SJSA1 (cell line): Measurements from ENCODE around the gene NTM. TPM values are rescaled to one million over a fixed set of nuclear protein-coding genes. Genes with fewer than 3 reads are reported as not detected.

Experiments
- DNase-seq, 2 experiments: peaks; one replicate each; pipeline ENCODE4 v3.0.0-alpha.2; 2015 to 2020; ENCODE audit warnings: low spot score in 2 of 2, low read depth in 1 of 2
- H3K27ac ChIP-seq: fragments of 250-450 bp; sonication (Bioruptor Pico); 2 replicates; pipeline ENCODE4 v1.5.1; 2020; ENCODE audit warnings: mild to moderate bottlenecking, moderate library complexity
- H3K27me3 ChIP-seq: fragments of 250-450 bp; sonication (Bioruptor Pico); replicated peaks from 2 replicates; pipeline ENCODE4 v1.5.1; 2020; ENCODE audit warnings: mild to moderate bottlenecking, moderate library complexity
- H3K36me3 ChIP-seq: fragments of 250-450 bp; sonication (Bioruptor Pico); 2 replicates; pipeline ENCODE4 v1.5.1; 2020; ENCODE audit warnings: mild to moderate bottlenecking
- H3K4me1 ChIP-seq: fragments of 250-450 bp; sonication (Bioruptor Pico); replicated peaks from 2 replicates; pipeline ENCODE4 v1.6.1; 2021; ENCODE audit warnings: mild to moderate bottlenecking
- H3K4me3 ChIP-seq: fragments of 250-450 bp; sonication (Bioruptor Pico); 2 replicates; pipeline ENCODE4 v1.5.1; 2020; ENCODE audit warnings: mild to moderate bottlenecking
- H3K9me3 ChIP-seq: fragments of 250-450 bp; sonication (Bioruptor Pico); replicated peaks from 2 replicates; pipeline ENCODE4 v1.5.1; 2020; ENCODE audit warnings: mild to moderate bottlenecking
- total RNA-seq: library from RNA; depleted of rRNA; stranded (reverse); fragments of >200 nt; shearing (Covaris generic); gene quantifications from 2 replicates; pipeline ENCODE4 v1.2.3, GENCODE V29; 2014

The NTM gene
- total RNA-seq, 1 experiment from 2014 or later, result 0.34 TPM

DNA sequence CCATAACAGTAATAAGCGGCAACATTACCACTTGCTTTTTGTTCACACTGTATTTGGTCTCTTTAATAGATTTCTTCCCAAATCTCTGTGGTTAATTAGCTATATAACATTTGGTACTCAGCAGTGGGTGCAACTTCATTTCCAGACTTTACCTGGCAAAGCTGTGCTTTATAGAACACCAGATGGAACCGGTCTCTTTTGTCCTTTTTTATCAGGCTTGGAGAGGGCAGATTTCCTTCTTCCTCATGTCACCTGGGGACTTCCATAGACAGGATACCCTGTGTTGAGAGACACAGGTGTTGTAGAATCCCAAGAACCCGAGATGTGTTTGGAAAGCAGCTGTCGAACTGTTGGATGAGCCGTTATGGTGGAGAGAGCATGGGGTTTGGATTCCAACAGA is 393.7 kb downstream of the NTM start:
- no peak for DNase-seq
- Histone ChIP-seq H3K27ac (no peak overlapping the region), H3K4me1 (peaks cover 13% of the 10 kb centered on the region), H3K27me3 (no peaks in the 10 kb centered on the region), H3K9me3 (no peaks in the 10 kb centered on the region), H3K4me3 (no peak overlapping the region), H3K36me3 (no peaks in the 10 kb centered on the region)

DNA sequence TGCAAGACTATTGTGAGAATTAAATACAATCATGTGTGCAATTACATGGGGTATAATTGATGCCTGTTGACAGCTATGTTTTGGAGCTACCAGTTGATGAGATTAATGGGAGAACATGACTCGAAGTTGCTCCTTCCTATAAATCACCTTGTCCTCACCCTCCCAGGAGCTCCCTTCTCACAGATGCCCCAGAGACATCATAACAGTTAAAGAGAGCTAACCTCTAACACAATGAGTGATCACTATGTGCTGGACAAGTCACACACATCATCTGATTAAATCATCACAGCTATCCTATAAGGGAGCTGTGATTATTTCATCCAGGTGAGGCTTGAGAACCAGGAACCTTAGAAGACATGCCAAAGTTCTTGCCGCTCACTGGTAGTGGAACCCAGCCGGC is 394.2 kb downstream of the NTM start:
- Histone ChIP-seq H3K36me3 (no peaks in the 10 kb centered on the region), H3K4me1 (peaks cover 8% of the 10 kb centered on the region), H3K27me3 (no peaks in the 10 kb centered on the region), H3K27ac (no peak overlapping the region), H3K4me3 (no peak overlapping the region), H3K9me3 (no peaks in the 10 kb centered on the region)
- DNase-seq, result no peak

DNA sequence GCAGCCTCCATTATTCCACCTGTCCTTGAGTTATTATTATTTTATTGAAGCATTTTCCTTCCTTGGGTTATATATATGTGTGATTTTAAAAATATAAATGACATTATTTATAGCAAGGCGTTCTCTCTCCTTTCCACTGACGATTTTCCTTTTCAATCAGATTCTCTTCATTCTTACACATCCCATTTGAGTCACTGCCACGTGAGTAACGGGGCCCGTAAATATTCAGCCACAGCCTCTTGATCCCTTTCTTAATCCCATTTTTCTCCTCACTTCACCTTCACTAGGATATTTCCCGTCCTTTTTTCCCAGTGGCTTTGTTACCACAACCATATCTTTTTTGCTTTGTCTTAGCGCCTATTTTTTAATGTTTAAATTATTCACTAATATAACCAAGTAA is 396.2 kb downstream of the NTM start:
- Histone ChIP-seq H3K9me3 (no peaks in the 10 kb centered on the region), H3K4me3 (no peak overlapping the region), H3K27me3 (no peaks in the 10 kb centered on the region), H3K4me1 (no peaks in the 10 kb centered on the region), H3K36me3 (no peaks in the 10 kb centered on the region), H3K27ac (no peak overlapping the region)
- no peak for DNase-seq

DNA sequence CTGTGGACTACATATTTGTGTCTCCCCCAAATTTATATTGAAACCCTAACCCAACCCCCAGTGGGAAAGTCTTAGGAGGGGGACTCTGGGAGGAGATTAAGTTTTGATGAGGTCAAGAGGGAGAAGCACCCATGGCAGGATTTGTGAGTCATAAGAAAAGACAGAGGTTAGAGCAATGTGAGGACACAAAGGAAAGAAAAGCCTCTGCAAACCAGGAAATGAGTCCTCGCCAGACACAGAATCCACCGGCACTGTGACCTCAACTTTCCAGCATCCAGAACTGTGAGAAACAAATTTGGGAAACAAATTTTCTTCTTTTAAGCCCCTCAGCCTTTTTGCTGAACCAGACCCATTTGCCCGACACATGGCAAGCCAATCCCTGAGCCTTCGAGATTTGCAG is 397.0 kb downstream of the NTM start:
- H3K9me3 ChIP-seq, result no peaks in the 10 kb centered on the region
- no peaks in the 10 kb centered on the region for H3K36me3 ChIP-seq
- no peaks in the 10 kb centered on the region for H3K4me1 ChIP-seq
- no peak overlapping the region for H3K27ac ChIP-seq
- no peak for DNase-seq
- H3K4me3 ChIP-seq, result no peak overlapping the region
- no peaks in the 10 kb centered on the region for H3K27me3 ChIP-seq

DNA sequence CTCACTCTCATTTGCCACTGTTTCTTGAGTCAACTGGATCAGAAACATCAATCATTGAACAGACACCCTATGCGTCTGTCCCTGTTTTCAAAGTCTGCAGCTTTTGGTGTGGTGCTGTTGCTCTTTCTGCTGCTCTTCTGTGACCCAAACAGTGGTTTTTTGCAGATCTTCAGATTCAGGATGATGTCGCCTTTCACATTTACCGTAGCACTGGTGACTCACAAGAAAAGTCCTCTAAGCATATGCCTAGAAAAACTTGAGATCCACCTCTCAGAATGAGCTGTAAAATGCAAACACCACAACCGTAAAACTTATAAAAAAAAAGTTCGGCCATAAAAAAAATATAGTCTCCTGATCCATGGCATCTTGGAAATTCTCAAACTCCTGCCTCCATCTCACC is 400.4 kb downstream of the NTM start:
- no peak overlapping the region for H3K27ac ChIP-seq
- DNase-seq, result no peak
- no peaks in the 10 kb centered on the region for H3K27me3 ChIP-seq
- H3K36me3 ChIP-seq, result no peaks in the 10 kb centered on the region
- no peaks in the 10 kb centered on the region for H3K4me1 ChIP-seq
- no peak overlapping the region for H3K4me3 ChIP-seq
- H3K9me3 ChIP-seq, result no peaks in the 10 kb centered on the region

DNA sequence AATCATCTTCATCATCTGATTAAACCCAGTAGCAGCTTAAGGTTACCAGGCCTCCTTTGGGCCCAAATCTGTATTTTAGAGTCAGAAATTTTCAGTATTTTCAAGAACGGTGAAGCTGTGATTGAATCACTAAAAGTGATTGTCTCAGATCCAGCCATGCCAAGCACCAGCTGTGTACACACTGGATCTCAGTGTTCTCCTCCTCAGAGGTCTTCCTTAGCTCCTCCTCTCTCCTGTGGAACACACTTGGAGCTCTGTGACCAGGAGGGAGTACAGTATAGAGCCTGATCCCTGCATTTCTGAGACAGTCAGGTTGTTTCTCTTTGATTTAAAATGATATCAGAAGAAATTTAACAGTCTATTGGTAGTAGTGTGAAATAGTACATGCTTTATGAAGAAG is 401.1 kb downstream of the NTM start:
- H3K4me1 ChIP-seq, result no peaks in the 10 kb centered on the region
- no peaks in the 10 kb centered on the region for H3K36me3 ChIP-seq
- H3K27ac ChIP-seq, result no peak overlapping the region
- no peaks in the 10 kb centered on the region for H3K27me3 ChIP-seq
- H3K9me3 ChIP-seq, result no peaks in the 10 kb centered on the region
- no peak overlapping the region for H3K4me3 ChIP-seq
- DNase-seq, result no peak

DNA sequence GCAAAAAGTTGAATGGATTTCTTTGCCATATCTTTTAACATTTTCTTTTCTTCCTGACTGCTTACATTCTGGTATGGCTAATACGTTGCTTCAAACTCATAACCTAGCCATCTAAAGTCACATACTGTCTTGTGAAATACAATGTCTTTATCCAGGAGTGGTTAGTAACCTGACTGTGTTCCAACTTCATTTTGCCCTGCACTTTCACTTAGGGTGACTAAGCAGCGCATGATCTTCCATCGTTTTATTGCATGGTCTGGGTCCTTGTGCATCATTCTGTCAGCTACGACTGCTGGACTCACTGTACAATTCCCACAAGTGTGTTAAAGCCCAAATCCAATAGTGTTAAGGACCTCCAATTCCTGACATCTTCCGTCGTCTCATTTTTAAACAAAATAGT is 403.2 kb downstream of the NTM start:
- Histone ChIP-seq H3K27me3 (no peaks in the 10 kb centered on the region), H3K4me3 (no peak overlapping the region), H3K4me1 (no peaks in the 10 kb centered on the region), H3K36me3 (no peaks in the 10 kb centered on the region), H3K27ac (no peak overlapping the region), H3K9me3 (no peaks in the 10 kb centered on the region)
- no peak for DNase-seq

DNA sequence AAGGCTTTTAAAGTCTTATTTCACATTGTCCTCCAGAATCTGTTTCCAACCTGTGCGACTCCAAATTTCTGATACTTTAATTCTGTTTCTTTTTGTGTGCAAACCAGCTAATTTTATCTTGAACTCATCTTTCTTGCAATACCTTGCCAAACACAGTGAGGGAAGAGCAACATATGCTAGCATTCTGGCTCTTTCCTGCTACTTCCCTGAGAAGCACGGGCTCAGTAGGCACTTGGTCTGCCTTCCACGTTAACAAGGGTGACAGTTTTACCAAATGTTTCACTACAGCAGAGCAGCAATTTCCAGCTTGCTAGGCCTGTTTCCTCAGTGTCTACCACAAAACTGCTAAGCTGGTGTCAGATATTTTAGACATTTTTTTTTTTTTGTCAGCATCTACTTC is 405.8 kb downstream of the NTM start:
- no peak for DNase-seq
- H3K4me1 ChIP-seq, result no peaks in the 10 kb centered on the region
- H3K27ac ChIP-seq, result no peak overlapping the region
- H3K4me3 ChIP-seq, result no peak overlapping the region
- no peaks in the 10 kb centered on the region for H3K36me3 ChIP-seq
- no peaks in the 10 kb centered on the region for H3K27me3 ChIP-seq
- H3K9me3 ChIP-seq, result no peaks in the 10 kb centered on the region

DNA sequence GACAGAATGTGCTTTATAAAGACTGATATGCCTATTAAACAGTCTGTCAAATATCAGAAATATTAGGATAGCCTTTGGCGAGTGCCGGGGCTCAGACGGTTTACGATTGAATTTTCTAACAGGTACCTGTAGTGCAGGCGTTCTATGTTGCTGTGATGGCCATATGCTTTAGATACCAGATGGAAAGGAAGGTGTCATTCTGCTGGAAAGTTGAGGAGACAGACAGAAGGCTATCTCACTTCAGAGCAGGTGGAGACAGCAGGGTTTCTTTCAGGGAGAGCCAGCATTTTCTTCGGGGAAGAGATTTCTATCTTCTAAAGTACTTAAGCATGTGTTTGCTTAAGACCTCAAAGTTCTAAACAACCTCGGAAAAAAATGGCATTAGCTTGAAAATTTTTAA is 415.4 kb downstream of the NTM start:
- no peak for DNase-seq
- Histone ChIP-seq H3K36me3 (no peaks in the 10 kb centered on the region), H3K27me3 (no peaks in the 10 kb centered on the region), H3K4me3 (no peak overlapping the region), H3K4me1 (no peaks in the 10 kb centered on the region), H3K27ac (no peak overlapping the region), H3K9me3 (no peaks in the 10 kb centered on the region)

DNA sequence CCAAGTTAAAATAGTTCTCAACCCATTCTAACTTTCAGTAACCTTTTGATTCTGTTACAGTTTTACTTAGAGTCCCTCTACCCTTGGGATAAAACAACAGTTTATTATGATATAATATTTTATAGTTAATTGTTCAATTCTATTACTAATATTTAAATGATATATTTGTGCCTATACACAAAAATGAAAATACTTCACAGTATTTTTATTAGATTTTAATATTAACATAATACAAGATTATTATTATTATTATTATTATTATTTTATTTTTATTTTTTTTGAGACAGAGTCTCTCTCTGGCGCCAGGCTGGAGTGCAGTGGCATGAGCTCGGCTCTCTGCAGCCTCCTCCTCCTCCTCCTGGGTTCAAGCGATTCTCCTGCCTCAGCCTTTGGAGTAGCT is 416.7 kb downstream of the NTM start:
- Histone ChIP-seq H3K4me3 (no peak overlapping the region), H3K36me3 (no peaks in the 10 kb centered on the region), H3K9me3 (no peaks in the 10 kb centered on the region), H3K4me1 (no peaks in the 10 kb centered on the region), H3K27ac (no peak overlapping the region), H3K27me3 (no peaks in the 10 kb centered on the region)
- no peak for DNase-seq

DNA sequence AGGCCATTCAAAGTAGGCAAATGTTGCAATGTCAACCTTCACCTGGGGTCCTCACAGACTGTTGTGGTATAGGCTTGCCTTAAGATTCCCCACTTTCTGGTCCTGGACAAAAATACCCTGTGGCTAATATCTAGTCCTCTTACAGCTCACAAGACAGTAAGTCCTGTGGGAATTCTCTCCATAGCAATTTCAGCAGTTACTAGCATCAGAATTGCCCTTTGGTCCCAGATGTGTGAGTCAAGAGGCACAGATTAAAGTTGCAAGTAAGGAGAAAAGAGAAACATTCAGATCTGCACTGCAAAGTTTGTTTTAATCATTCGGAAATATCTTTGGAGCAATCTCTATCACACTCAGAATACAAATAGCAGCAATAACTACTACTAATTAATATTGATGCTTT is 420.2 kb downstream of the NTM start:
- H3K9me3 ChIP-seq, result no peaks in the 10 kb centered on the region
- H3K27me3 ChIP-seq, result no peaks in the 10 kb centered on the region
- no peaks in the 10 kb centered on the region for H3K4me1 ChIP-seq
- no peaks in the 10 kb centered on the region for H3K36me3 ChIP-seq
- H3K4me3 ChIP-seq, result no peak overlapping the region
- no peak for DNase-seq
- H3K27ac ChIP-seq, result no peak overlapping the region

DNA sequence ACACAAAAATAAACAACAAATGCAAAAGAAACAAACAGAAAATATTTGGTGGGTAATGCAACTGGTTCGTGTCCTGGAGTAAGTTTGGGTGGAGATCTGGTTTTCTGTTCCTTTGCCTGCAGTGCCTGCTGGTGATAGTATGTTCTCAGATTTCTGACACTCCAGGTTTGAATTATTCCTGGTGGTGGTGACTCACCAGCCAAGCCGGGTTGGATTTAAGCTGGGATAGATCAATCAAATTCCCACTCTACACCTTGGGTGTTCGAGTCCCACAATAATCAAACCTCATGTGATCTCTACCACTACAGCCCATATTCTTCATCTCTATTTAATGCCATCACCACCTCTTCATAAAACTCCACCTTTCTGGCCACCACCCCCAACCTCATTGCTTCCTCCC is 421.8 kb downstream of the NTM start:
- DNase-seq, result no peak
- H3K4me3 ChIP-seq, result no peak overlapping the region
- no peaks in the 10 kb centered on the region for H3K36me3 ChIP-seq
- H3K9me3 ChIP-seq, result no peaks in the 10 kb centered on the region
- no peaks in the 10 kb centered on the region for H3K27me3 ChIP-seq
- H3K4me1 ChIP-seq, result no peaks in the 10 kb centered on the region
- H3K27ac ChIP-seq, result no peak overlapping the region

DNA sequence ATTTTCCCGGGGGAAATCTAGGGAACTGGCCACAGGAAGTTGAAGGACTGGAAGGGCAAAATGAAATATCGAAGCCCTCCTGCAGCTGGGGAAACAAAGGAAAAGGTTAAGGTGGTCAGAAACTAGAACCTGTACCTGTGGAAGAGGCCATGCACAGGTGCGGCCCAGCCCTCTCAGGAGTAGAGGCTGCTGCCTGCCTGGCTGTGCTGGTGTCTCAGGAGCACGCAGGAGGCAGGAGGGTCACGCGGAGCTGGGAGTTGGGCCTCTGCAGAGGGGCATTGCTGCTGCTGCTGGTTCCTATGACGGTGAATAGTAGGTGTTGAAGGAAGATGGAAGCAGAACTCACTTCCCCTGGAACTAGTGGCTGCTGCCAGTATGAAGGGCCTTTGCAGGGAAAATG is 425.7 kb downstream of the NTM start:
- Histone ChIP-seq H3K36me3 (no peaks in the 10 kb centered on the region), H3K27me3 (no peaks in the 10 kb centered on the region), H3K27ac (no peak overlapping the region), H3K9me3 (no peaks in the 10 kb centered on the region), H3K4me3 (no peak overlapping the region), H3K4me1 (no peaks in the 10 kb centered on the region)
- DNase-seq, result no peak

DNA sequence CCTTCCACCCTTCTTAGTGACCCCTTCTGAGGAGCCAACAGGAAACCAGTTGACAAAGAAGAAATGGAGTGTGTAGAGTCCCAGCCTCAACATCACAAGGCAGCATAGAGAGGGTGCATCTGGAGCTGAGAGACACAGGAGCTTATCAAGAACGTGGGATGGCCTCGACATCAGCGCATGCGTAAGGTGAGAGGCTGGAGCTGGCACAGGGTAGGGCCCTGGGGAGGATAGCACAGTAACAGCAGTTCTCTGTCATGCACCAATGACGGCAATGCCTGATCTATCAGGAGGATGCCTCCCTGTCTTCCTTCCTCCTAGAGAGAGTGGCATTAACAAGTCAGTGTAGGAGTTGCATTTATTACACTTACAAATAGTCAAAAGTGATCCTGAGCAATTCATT is 426.1 kb downstream of the NTM start:
- H3K36me3 ChIP-seq, result no peaks in the 10 kb centered on the region
- H3K27me3 ChIP-seq, result no peaks in the 10 kb centered on the region
- H3K4me3 ChIP-seq, result no peak overlapping the region
- H3K9me3 ChIP-seq, result no peaks in the 10 kb centered on the region
- H3K27ac ChIP-seq, result no peak overlapping the region
- no peaks in the 10 kb centered on the region for H3K4me1 ChIP-seq
- no peak for DNase-seq

DNA sequence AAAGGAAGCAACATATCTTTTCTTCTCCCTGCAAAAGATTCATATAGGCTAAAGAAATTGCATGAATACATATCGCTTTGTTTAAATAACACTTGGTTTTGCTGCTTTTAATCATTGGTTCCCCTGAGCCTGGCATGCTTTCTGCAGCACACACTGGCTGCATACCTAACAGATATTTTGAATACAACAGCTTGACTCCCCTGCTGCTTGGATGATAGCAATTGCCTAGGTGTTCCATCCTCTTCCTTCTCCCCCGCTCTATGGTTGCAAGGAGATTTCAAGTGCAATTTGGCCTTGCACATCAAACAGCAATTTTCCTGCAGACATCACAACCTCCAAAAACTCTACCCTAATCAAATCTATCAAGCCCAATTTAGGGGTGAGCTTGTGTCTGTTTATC is 430.0 kb downstream of the NTM start:
- no peaks in the 10 kb centered on the region for H3K27me3 ChIP-seq
- no peaks in the 10 kb centered on the region for H3K4me1 ChIP-seq
- H3K4me3 ChIP-seq, result no peak overlapping the region
- no peak for DNase-seq
- H3K27ac ChIP-seq, result no peak overlapping the region
- H3K36me3 ChIP-seq, result no peaks in the 10 kb centered on the region
- H3K9me3 ChIP-seq, result no peaks in the 10 kb centered on the region
